Liver (tissue), 9 donors: Measurements from ENCODE around the gene AMOTL1. TPM values are rescaled to one million over a fixed set of nuclear protein-coding genes. Genes with fewer than 3 reads are reported as not detected.
A peak's percentile ranks its signal among the peaks of the same experiment; 100 is the strongest.

Experiments
- DNase-seq: peaks from one replicate; pipeline ENCODE4 v3.0.0-alpha.2; 2017; ENCODE audit warnings: low spot score
- H3K27ac ChIP-seq, 2 donors: one replicate each; pipeline ENCODE4 v1.7.0; 2013; ENCODE audit warnings: inconsistent platforms in 2 of 2, low read length in 2 of 2, control low read depth in 1 of 2, low read depth in 1 of 2, mild to moderate bottlenecking in 1 of 2
- H3K27me3 ChIP-seq, 4 donors: one replicate each; pipeline versions ENCODE4 v1.6.1 to v1.7.0; 2013; ENCODE audit warnings: low read length in 3 of 4, inconsistent platforms in 1 of 4, mild to moderate bottlenecking in 1 of 4, moderate library complexity in 1 of 4; ENCODE audit not compliant: control insufficient read depth in 4 of 4, insufficient read depth in 4 of 4
- H3K36me3 ChIP-seq, 4 donors: one replicate each; pipeline versions ENCODE4 v1.6.1 to v1.7.0; 2013; ENCODE audit warnings: low read length in 3 of 4, mild to moderate bottlenecking in 3 of 4, low read depth in 1 of 4, moderate library complexity in 1 of 4; ENCODE audit not compliant: control insufficient read depth in 4 of 4, insufficient read depth in 3 of 4
- H3K4me1 ChIP-seq, 4 donors: one replicate each; pipeline versions ENCODE4 v1.6.1 to v1.7.0; 2013; ENCODE audit warnings: low read length in 3 of 4, mild to moderate bottlenecking in 3 of 4, moderate library complexity in 1 of 4; ENCODE audit not compliant: control insufficient read depth in 4 of 4, insufficient read depth in 4 of 4
- H3K4me3 ChIP-seq, 3 donors: one replicate each; pipeline versions ENCODE4 v1.6.1 to v1.7.0; 2013; ENCODE audit warnings: low read length in 3 of 3, control low read depth in 1 of 3, low read depth in 1 of 3, mild to moderate bottlenecking in 1 of 3
- H3K9ac ChIP-seq, 2 donors: one replicate each; pipeline ENCODE4 v1.7.0; 2013; ENCODE audit warnings: low read length in 2 of 2, mild to moderate bottlenecking in 2 of 2, moderate library complexity in 2 of 2, control low read depth in 1 of 2, low read depth in 1 of 2
- H3K9me3 ChIP-seq, 4 donors: one replicate each; pipeline versions ENCODE4 v1.6.1 to v1.7.0; 2013; ENCODE audit warnings: low read length in 3 of 4; ENCODE audit not compliant: control insufficient read depth in 4 of 4
- EGR1 ChIP-seq, 2 donors: IDR thresholded peaks; 2 replicates each; pipeline ENCODE4 v1.6.1; 2016 to 2018; ENCODE audit warnings: antibody characterized with exemption in 2 of 2, low read depth in 2 of 2
- FOXA1 ChIP-seq: IDR thresholded peaks from 2 replicates; pipeline ENCODE4 v1.6.1; 2016; ENCODE audit warnings: antibody characterized with exemption
- HNF4G ChIP-seq: IDR thresholded peaks from 2 replicates; pipeline ENCODE4 v1.6.1; 2016; ENCODE audit warnings: antibody characterized with exemption
- JUND ChIP-seq, 2 donors: IDR thresholded peaks; 2 replicates each; pipeline ENCODE4 v1.6.1; 2016; ENCODE audit warnings: antibody characterized with exemption in 2 of 2
- NR2F2 ChIP-seq: IDR thresholded peaks from 2 replicates; pipeline ENCODE4 v1.6.1; 2016; ENCODE audit warnings: antibody characterized with exemption
- RAD21 ChIP-seq, 2 donors: IDR thresholded peaks; 2 replicates each; pipeline ENCODE4 v1.6.1; 2016; ENCODE audit warnings: antibody characterized with exemption in 2 of 2, mild to moderate bottlenecking in 2 of 2
- TAF1 ChIP-seq: conservative IDR thresholded peaks from 2 replicates; pipeline ENCODE4 v1.6.1; 2016; ENCODE audit warnings: antibody characterized with exemption, mild to moderate bottlenecking
- YY1 ChIP-seq: IDR thresholded peaks from 2 replicates; pipeline ENCODE4 v1.6.1; 2016; ENCODE audit warnings: antibody characterized with exemption, mild to moderate bottlenecking
- WGBS: extraction: QIAGEN DNeasy Blood & Tissue Kit; methylation state at CpG from one replicate; pipeline ENCODE4 v1.1.7; 2013; 5-methylcytosine and 5-hydroxymethylcytosine counted together
- polyA plus RNA-seq, 2 donors: library from polyadenylated mRNA; stranded (reverse) in 1 of 2; unstranded in 1 of 2; fragments of 200-250 nt in 1 of 2; fragments of >200 nt in 1 of 2; fragmentation: Nextera tagmentation in 1 of 2; extraction: Ambion mirVana in 1 of 2; gene quantifications; one replicate each; pipeline versions ENCODE4 v1.2.1 to v1.2.3, GENCODE V29; 2013 to 2015
- total RNA-seq, 2 donors: library from RNA; depleted of rRNA; stranded (reverse); fragments of >200 nt; gene quantifications; one replicate each; pipeline ENCODE4 v1.2.3, GENCODE V29; 2014
- TF ChIP-seq, protein P1 (sequence below): IDR thresholded peaks from 2 replicates; pipeline ENCODE4 v1.6.1; 2016; ENCODE audit warnings: antibody characterized with exemption, mild to moderate bottlenecking
- TF ChIP-seq, protein P2 (sequence below): IDR thresholded peaks from 2 replicates; pipeline ENCODE4 v1.6.1; 2016; ENCODE audit warnings: antibody characterized with exemption
- TF ChIP-seq, protein P3 (sequence below): IDR thresholded peaks from 2 replicates; pipeline ENCODE4 v1.6.1; 2016; ENCODE audit warnings: antibody characterized with exemption
- donor health status: healthy.
- donor health status: healthy.
- donor health status: healthy.
- donor health status: healthy.
- donor health status: healthy.

The AMOTL1 gene, protein sequence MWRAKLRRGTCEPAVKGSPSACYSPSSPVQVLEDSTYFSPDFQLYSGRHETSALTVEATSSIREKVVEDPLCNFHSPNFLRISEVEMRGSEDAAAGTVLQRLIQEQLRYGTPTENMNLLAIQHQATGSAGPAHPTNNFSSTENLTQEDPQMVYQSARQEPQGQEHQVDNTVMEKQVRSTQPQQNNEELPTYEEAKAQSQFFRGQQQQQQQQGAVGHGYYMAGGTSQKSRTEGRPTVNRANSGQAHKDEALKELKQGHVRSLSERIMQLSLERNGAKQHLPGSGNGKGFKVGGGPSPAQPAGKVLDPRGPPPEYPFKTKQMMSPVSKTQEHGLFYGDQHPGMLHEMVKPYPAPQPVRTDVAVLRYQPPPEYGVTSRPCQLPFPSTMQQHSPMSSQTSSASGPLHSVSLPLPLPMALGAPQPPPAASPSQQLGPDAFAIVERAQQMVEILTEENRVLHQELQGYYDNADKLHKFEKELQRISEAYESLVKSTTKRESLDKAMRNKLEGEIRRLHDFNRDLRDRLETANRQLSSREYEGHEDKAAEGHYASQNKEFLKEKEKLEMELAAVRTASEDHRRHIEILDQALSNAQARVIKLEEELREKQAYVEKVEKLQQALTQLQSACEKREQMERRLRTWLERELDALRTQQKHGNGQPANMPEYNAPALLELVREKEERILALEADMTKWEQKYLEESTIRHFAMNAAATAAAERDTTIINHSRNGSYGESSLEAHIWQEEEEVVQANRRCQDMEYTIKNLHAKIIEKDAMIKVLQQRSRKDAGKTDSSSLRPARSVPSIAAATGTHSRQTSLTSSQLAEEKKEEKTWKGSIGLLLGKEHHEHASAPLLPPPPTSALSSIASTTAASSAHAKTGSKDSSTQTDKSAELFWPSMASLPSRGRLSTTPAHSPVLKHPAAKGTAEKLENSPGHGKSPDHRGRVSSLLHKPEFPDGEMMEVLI
- 10 to 100 TPM in 1 of 2 donors, 1 to 10 TPM in 1; 5.5 to 29.5 TPM for total RNA-seq
- polyA plus RNA-seq = 1 to 10 TPM; 2.2 to 8.9 TPM

DNA sequence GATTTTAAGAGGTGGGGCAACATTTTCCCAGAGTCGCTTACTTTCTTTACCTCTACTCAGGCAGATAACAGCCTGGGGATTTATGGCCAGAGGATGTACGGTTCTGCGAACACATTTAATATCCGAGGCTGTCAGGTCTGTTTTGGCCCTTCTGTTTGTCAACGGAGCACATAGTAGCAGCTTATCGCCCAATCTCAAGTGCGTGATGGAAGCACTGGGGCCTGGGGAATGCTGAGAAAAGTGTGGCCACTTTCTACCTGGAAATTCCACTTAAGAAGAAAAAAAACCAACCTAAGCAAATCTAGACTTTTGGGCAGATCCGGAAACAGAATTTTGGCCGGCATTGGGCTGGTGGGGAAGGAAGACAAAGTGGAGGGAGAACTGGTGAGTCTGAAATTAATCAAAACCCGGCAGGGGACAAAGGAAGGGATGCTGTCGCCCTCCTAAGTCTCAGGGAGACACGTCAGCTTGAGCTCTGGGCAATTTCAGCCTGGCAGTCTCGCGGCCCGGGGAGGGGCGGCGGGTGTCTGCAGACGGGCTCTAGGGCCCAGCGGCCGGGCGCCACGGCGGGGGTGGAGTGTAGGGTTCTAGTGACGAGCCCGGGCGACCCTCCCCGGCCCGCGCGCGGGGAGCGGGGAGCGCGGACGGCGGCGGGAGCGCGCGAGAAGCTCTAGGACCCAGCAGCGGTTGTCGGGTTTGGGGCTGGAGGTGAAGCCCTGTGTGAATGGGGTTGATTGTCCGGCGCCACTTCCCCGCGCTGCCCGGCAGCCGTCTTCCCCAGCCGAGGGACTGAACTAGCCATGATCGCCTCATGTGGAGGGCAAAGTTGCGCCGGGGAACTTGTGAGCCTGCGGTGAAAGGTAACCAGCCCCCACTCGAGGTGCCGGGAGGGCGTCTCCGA lies at the start of gene AMOTL1:
TSS of gene AMOTL1 (plus strand) at position 656 of the 901 bp plus-strand sequence. CDS start at position 812, 156 bp downstream.
- 9% methylated on average over 57 of the region's 57 CpGs for whole genome bisulfite sequencing
- peak within 1 kb of the TSS; percentile 79 to 85 for H3K27ac ChIP-seq
- no peak for TF ChIP-seq FOXA1
- TF ChIP-seq NR2F2 = peak; percentile 19
- TF ChIP-seq, protein P1, sequence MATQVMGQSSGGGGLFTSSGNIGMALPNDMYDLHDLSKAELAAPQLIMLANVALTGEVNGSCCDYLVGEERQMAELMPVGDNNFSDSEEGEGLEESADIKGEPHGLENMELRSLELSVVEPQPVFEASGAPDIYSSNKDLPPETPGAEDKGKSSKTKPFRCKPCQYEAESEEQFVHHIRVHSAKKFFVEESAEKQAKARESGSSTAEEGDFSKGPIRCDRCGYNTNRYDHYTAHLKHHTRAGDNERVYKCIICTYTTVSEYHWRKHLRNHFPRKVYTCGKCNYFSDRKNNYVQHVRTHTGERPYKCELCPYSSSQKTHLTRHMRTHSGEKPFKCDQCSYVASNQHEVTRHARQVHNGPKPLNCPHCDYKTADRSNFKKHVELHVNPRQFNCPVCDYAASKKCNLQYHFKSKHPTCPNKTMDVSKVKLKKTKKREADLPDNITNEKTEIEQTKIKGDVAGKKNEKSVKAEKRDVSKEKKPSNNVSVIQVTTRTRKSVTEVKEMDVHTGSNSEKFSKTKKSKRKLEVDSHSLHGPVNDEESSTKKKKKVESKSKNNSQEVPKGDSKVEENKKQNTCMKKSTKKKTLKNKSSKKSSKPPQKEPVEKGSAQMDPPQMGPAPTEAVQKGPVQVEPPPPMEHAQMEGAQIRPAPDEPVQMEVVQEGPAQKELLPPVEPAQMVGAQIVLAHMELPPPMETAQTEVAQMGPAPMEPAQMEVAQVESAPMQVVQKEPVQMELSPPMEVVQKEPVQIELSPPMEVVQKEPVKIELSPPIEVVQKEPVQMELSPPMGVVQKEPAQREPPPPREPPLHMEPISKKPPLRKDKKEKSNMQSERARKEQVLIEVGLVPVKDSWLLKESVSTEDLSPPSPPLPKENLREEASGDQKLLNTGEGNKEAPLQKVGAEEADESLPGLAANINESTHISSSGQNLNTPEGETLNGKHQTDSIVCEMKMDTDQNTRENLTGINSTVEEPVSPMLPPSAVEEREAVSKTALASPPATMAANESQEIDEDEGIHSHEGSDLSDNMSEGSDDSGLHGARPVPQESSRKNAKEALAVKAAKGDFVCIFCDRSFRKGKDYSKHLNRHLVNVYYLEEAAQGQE = no peak
- TF ChIP-seq EGR1 (IDR thresholded peaks at IDR 0.05; ENCODE audit: low read depth in 2 of 2) = peak in 1 of 2 donors; percentile 36
- peak; percentile 11 for TF ChIP-seq YY1
- TF ChIP-seq JUND (IDR thresholded peaks at IDR 0.05) = no peak
- TF ChIP-seq, protein P2, sequence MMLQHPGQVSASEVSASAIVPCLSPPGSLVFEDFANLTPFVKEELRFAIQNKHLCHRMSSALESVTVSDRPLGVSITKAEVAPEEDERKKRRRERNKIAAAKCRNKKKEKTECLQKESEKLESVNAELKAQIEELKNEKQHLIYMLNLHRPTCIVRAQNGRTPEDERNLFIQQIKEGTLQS = no peak
- no peak for TF ChIP-seq HNF4G
- TF ChIP-seq, protein P3, sequence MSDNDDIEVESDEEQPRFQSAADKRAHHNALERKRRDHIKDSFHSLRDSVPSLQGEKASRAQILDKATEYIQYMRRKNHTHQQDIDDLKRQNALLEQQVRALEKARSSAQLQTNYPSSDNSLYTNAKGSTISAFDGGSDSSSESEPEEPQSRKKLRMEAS = no peak
- peak in 1 of 2 donors; percentile 51 for TF ChIP-seq RAD21 (IDR thresholded peaks at IDR 0.05)
- H3K9ac ChIP-seq = peak within 1 kb of the TSS; percentile 78 to 79
- peak within 1 kb of the TSS; percentile 75 to 93 (median 92) for H3K4me3 ChIP-seq
- peaks cover 0 to 2% (median 0%) of the 10 kb centered on the region in 4 donors for H3K36me3 ChIP-seq
- no peaks in the 10 kb centered on the region for H3K27me3 ChIP-seq
- peak; percentile 71 for DNase-seq
- peaks cover 2 to 15% (median 11%) of the 10 kb centered on the region in 4 donors for H3K4me1 ChIP-seq
- no peaks in the 10 kb centered on the region for H3K9me3 ChIP-seq

DNA sequence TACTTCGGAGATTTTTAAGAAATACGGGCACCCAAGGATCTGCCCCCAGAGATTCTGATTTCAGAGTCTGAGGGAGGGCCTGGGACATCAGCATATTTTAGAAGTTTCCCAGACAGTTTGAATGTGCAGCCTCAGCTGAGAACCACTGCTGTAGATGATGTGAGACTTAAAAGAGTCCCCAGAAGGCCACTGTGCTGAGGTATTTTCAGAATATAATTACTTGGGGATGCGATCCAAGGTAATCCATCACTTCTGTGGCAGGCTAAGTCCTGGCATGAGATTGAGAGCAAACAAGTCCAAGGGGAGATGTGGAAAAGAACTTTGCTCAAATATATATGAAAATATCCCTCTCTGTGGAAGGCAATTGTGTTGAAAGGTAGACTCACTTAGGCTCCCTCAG lies 48.3 kb upstream of the AMOTL1 start:
- H3K4me1 ChIP-seq = no peaks in the 10 kb centered on the region
- TF ChIP-seq, protein P2 = no peak
- TF ChIP-seq YY1 (no peak), JUND (IDR thresholded peaks at IDR 0.05) (no peak), TAF1 (no peak)
- H3K9ac ChIP-seq = no peak overlapping the region
- no peak for DNase-seq
- H3K27ac ChIP-seq = no peak overlapping the region
- no peaks in the 10 kb centered on the region for H3K27me3 ChIP-seq
- no peak overlapping the region for H3K4me3 ChIP-seq
- H3K36me3 ChIP-seq = no peaks in the 10 kb centered on the region
- WGBS = 87% methylated on average over 3 of the region's 3 CpGs
- H3K9me3 ChIP-seq = no peaks in the 10 kb centered on the region
